Measurements from ENCODE around the gene HELZ. TPM values are rescaled to one million over a fixed set of nuclear protein-coding genes. Genes with fewer than 3 reads are reported as not detected.

The HELZ gene
- total RNA-seq, 1 experiment from 2014 or later, result 40.5 TPM

DNA sequence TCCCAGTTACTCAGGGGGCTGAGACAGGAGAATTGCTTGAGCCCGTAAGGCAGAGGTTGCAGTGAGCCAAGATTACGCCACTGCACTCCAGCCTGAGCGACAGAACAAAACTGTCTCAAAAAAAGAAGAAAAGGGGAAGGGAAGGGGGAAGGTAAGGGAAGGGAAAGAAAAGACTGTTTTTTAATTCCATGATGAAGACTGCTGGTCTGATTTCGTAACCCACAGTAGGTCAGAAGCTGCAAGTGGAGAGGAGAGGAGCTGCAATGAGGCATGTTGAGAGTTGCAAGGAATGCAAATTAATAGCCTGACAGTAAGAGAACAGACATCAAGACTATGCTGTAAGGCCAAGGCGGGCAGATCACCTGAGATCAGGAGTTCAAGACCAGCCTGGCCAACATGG is 33.3 kb downstream of the HELZ start:
- H3K4me3 ChIP-seq (replicated peaks in 1 of 2; ENCODE audit: low read depth in 1 of 2, low read length in 2 of 2), result no peak overlapping the region
- CTCF ChIA-PET, result interaction anchor here (6.1 kb wide), 1 partner anchor 10 kb away, joined by 52 read pairs; no protein-coding TSS in a partner anchor
- no peak overlapping the region for H2AFZ ChIP-seq (ENCODE audit: low read depth, low read length, poor library complexity, severe bottlenecking)
- H3K27ac ChIP-seq (ENCODE audit: low read depth, low read length), result no peak overlapping the region
- H3K4me1 ChIP-seq (ENCODE audit: control insufficient read depth in 1 of 2, insufficient read depth in 2 of 2, low read length in 2 of 2), result no peaks in the 10 kb centered on the region
- intact Hi-C loops (cut with micrococcal nuclease), result no loop called here
- H3K36me3 ChIP-seq (ENCODE audit: control insufficient read depth in 1 of 2, insufficient read depth in 2 of 2, low read length in 2 of 2), result peaks cover 2% of the 10 kb centered on the region in 2 experiments; a peak in 2 of 4 replicates
- no TSS peak for BruUV-seq (replicated peaks)
- H3K9me3 ChIP-seq (ENCODE audit: control insufficient read depth in 1 of 2, insufficient read depth in 1 of 2, low read depth in 1 of 2, low read length in 2 of 2), result no peaks in the 10 kb centered on the region
- H4K20me1 ChIP-seq (ENCODE audit: insufficient read depth), result no peaks in the 10 kb centered on the region
- H3K27me3 ChIP-seq (ENCODE audit: insufficient read depth, low read length), result no peaks in the 10 kb centered on the region
- H3K79me2 ChIP-seq (ENCODE audit: insufficient read depth, low read length), result no peaks in the 10 kb centered on the region
- ATAC-seq (no peak), DNase-seq (ENCODE audit: low read depth, low spot score) (no peak)
- no peak overlapping the region for H3K4me2 ChIP-seq (ENCODE audit: low read length)
- RAD21 ChIA-PET (ENCODE audit: low non-redundant PET in 1 of 2, low total read pairs in 2 of 2, uncharacterized antibody in 2 of 2, unreplicated experiment in 2 of 2), result no interaction called here
- H3K9me2 ChIP-seq (ENCODE audit: insufficient read depth), result no peaks in the 10 kb centered on the region
- TF ChIP-seq FOSL1 (IDR thresholded peaks at IDR 0.05; ENCODE audit: low read depth) (no peak), TCF7L2 (IDR thresholded peaks at IDR 0.05; ENCODE audit: borderline replicate concordance, extremely low read depth, insufficient read depth, insufficient read length) (no peak), SRF (IDR thresholded peaks at IDR 0.05; ENCODE audit: low read depth) (no peak), YY1 (IDR thresholded peaks at IDR 0.05; ENCODE audit: extremely low read depth, insufficient replicate concordance, low read depth, low read length) (no peak), EGR1 (IDR thresholded peaks at IDR 0.05; ENCODE audit: low read depth) (no peak), CEBPB (IDR thresholded peaks at IDR 0.05; ENCODE audit: low read depth) (no peak), CBX3 (IDR thresholded peaks at IDR 0.05; ENCODE audit: low read depth) (no peak), SP1 (IDR thresholded peaks at IDR 0.05; ENCODE audit: low read depth) (no peak), ZFX (IDR thresholded peaks at IDR 0.05) (no peak)
- H3K9ac ChIP-seq (ENCODE audit: low read length), result no peak overlapping the region
- POLR2A ChIA-PET, result no interaction called here

DNA sequence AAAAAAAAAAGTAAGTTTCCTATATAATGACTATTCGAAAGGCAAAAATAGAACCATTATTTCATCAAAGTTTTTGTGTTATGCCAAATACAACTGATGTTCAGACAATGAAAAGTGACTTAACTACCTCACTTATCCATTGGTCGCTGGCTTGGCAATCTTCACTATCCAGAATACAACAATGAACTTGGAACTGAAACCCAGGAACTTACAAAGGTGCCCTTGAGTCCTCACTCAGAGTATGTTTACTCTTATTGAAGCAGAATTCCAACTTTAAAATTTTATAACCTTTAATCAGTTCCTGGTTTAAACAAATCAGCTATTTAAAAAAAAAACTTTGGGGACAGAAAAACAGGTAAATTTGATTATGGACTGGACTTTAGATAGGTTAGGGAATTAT is 34.1 kb downstream of the HELZ start:
- Histone ChIP-seq H3K9ac (ENCODE audit: low read length) (no peak overlapping the region), H3K4me1 (ENCODE audit: control insufficient read depth in 1 of 2, insufficient read depth in 2 of 2, low read length in 2 of 2) (no peaks in the 10 kb centered on the region), H3K79me2 (ENCODE audit: insufficient read depth, low read length) (no peaks in the 10 kb centered on the region), H4K20me1 (ENCODE audit: insufficient read depth) (no peaks in the 10 kb centered on the region), H3K9me2 (ENCODE audit: insufficient read depth) (no peaks in the 10 kb centered on the region), H3K4me2 (ENCODE audit: low read length) (no peak overlapping the region), H3K4me3 (replicated peaks in 1 of 2; ENCODE audit: low read depth in 1 of 2, low read length in 2 of 2) (no peak overlapping the region), H2AFZ (ENCODE audit: low read depth, low read length, poor library complexity, severe bottlenecking) (no peak overlapping the region), H3K27me3 (ENCODE audit: insufficient read depth, low read length) (no peaks in the 10 kb centered on the region), H3K9me3 (ENCODE audit: control insufficient read depth in 1 of 2, insufficient read depth in 1 of 2, low read depth in 1 of 2, low read length in 2 of 2) (no peaks in the 10 kb centered on the region), H3K27ac (ENCODE audit: low read depth, low read length) (no peak overlapping the region), H3K36me3 (ENCODE audit: control insufficient read depth in 1 of 2, insufficient read depth in 2 of 2, low read length in 2 of 2) (peaks cover 1 to 2% of the 10 kb centered on the region in 2 experiments; a peak in 1 of 4 replicates)
- no peak for DNase-seq (ENCODE audit: low read depth, low spot score)
- intact Hi-C loops (cut with micrococcal nuclease), result no loop called here
- no peak for ATAC-seq
- no TSS peak for BruUV-seq (replicated peaks)
- ChIA-PET POLR2A (no interaction called here), CTCF (interaction anchor here (1.4 to 6.1 kb wide), 2 partner anchors 10 to 11 kb away, joined by 5 to 52 read pairs; no protein-coding TSS in a partner anchor), RAD21 (ENCODE audit: low non-redundant PET in 1 of 2, low total read pairs in 2 of 2, uncharacterized antibody in 2 of 2, unreplicated experiment in 2 of 2) (no interaction called here)
- TF ChIP-seq CBX3 (IDR thresholded peaks at IDR 0.05; ENCODE audit: low read depth), result no peak
- no peak for TF ChIP-seq YY1 (IDR thresholded peaks at IDR 0.05; ENCODE audit: extremely low read depth, insufficient replicate concordance, low read depth, low read length)
- TF ChIP-seq ELF1 (IDR thresholded peaks at IDR 0.05; ENCODE audit: borderline replicate concordance, low read depth), result no peak
- TF ChIP-seq EGR1 (IDR thresholded peaks at IDR 0.05; ENCODE audit: low read depth), result no peak
- TF ChIP-seq ZNF274 (IDR thresholded peaks at IDR 0.05; ENCODE audit: low read depth, low read length), result no peak
- TF ChIP-seq TCF7L2 (IDR thresholded peaks at IDR 0.05; ENCODE audit: borderline replicate concordance, extremely low read depth, insufficient read depth, insufficient read length), result no peak
- TF ChIP-seq EZH2 (IDR thresholded peaks at IDR 0.05), result no peak
- TF ChIP-seq, protein P1, sequence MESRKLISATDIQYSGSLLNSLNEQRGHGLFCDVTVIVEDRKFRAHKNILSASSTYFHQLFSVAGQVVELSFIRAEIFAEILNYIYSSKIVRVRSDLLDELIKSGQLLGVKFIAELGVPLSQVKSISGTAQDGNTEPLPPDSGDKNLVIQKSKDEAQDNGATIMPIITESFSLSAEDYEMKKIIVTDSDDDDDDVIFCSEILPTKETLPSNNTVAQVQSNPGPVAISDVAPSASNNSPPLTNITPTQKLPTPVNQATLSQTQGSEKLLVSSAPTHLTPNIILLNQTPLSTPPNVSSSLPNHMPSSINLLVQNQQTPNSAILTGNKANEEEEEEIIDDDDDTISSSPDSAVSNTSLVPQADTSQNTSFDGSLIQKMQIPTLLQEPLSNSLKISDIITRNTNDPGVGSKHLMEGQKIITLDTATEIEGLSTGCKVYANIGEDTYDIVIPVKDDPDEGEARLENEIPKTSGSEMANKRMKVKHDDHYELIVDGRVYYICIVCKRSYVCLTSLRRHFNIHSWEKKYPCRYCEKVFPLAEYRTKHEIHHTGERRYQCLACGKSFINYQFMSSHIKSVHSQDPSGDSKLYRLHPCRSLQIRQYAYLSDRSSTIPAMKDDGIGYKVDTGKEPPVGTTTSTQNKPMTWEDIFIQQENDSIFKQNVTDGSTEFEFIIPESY (IDR thresholded peaks at IDR 0.05; ENCODE audit: extremely low read depth, insufficient replicate concordance, low read length), result no peak
- TF ChIP-seq SP1 (IDR thresholded peaks at IDR 0.05; ENCODE audit: low read depth), result no peak
- TF ChIP-seq POLR2AphosphoS5 (IDR thresholded peaks at IDR 0.05; ENCODE audit: low read depth, low read length), result no peak
